HEK293 (cell line): ENCODE results near the gene CCDC63.
A peak's percentile ranks its signal among the peaks of the same experiment; 100 is the strongest.

Source experiments
- CTCF ChIP-seq: fragments of 450-650 bp; formaldehyde crosslinking; IDR thresholded peaks from 2 replicates; pipeline ENCODE4 v1.5.1; 2016; ENCODE audit warnings: missing biosample characterization, missing genetic modification characterization
- EGR2 ChIP-seq: fragments of 450-650 bp; formaldehyde crosslinking; IDR thresholded peaks from 2 replicates; pipeline ENCODE4 v1.5.1; 2016; ENCODE audit warnings: low read depth, missing biosample characterization, missing genetic modification characterization
- GLIS1 ChIP-seq: fragments of 450-650 bp; formaldehyde crosslinking; IDR thresholded peaks from 2 replicates; pipeline ENCODE4 v1.5.1; 2016; ENCODE audit warnings: missing biosample characterization, missing genetic modification characterization
- IKZF3 ChIP-seq: fragments of 450-650 bp; IDR thresholded peaks from 2 replicates; pipeline ENCODE4 v1.5.0; 2018; ENCODE audit warnings: missing biosample characterization, mild to moderate bottlenecking, missing genetic modification characterization, moderate library complexity
- KLF7 ChIP-seq: fragments of 450-650 bp; formaldehyde crosslinking; IDR thresholded peaks from 2 replicates; pipeline ENCODE4 v1.5.1; 2016; ENCODE audit warnings: missing biosample characterization, missing genetic modification characterization, borderline replicate concordance
- SCRT2 ChIP-seq: fragments of 450-650 bp; formaldehyde crosslinking; IDR thresholded peaks from 2 replicates; pipeline ENCODE4 v1.5.1; 2016; ENCODE audit warnings: missing biosample characterization, missing genetic modification characterization
- SP2 ChIP-seq: fragments of 450-650 bp; formaldehyde crosslinking; IDR thresholded peaks from 2 replicates; pipeline ENCODE4 v1.5.1; 2016; ENCODE audit warnings: missing biosample characterization, missing genetic modification characterization
- ZFP3 ChIP-seq: fragments of 450-650 bp; formaldehyde crosslinking; IDR thresholded peaks from 2 replicates; pipeline ENCODE4 v1.5.1; 2016; ENCODE audit warnings: low read depth, missing biosample characterization, missing genetic modification characterization
- ZNF155 ChIP-seq: fragments of 450-650 bp; formaldehyde crosslinking; IDR thresholded peaks from 2 replicates; pipeline ENCODE4 v1.5.1; 2016; ENCODE audit warnings: missing biosample characterization, missing genetic modification characterization
- ZNF184 ChIP-seq: fragments of 450-650 bp; IDR thresholded peaks from 2 replicates; pipeline ENCODE4 v1.5.1; 2018; ENCODE audit warnings: missing biosample characterization, mild to moderate bottlenecking, missing genetic modification characterization
- ZNF280D ChIP-seq: fragments of 450-650 bp; formaldehyde crosslinking; IDR thresholded peaks from 2 replicates; pipeline ENCODE4 v1.5.1; 2016; ENCODE audit warnings: missing biosample characterization, missing genetic modification characterization
- ZNF341 ChIP-seq: fragments of 450-650 bp; formaldehyde crosslinking; IDR thresholded peaks from 2 replicates; pipeline ENCODE4; 2016; ENCODE audit warnings: low read depth, missing biosample characterization, missing genetic modification characterization
- ZNF354C ChIP-seq: fragments of 450-650 bp; formaldehyde crosslinking; IDR thresholded peaks from 2 replicates; pipeline ENCODE4 v1.5.1; 2016; ENCODE audit warnings: missing biosample characterization, missing genetic modification characterization, low read depth, borderline replicate concordance
- ZNF530 ChIP-seq: fragments of 450-650 bp; formaldehyde crosslinking; IDR thresholded peaks from 2 replicates; pipeline ENCODE4 v1.5.1; 2016; ENCODE audit warnings: low read depth, missing biosample characterization, missing genetic modification characterization
- ZNF555 ChIP-seq: fragments of 450-650 bp; formaldehyde crosslinking; conservative IDR thresholded peaks from 2 replicates; pipeline ENCODE4 v1.5.1; 2017; ENCODE audit warnings: missing biosample characterization, mild to moderate bottlenecking, missing genetic modification characterization, inconsistent platforms
- ZNF561 ChIP-seq: fragments of 450-650 bp; IDR thresholded peaks from 2 replicates; pipeline ENCODE4 v1.5.1; 2018; ENCODE audit warnings: missing biosample characterization, missing genetic modification characterization, borderline replicate concordance
- ZNF585B ChIP-seq: fragments of 450-650 bp; formaldehyde crosslinking; IDR thresholded peaks from 2 replicates; pipeline ENCODE4 v1.5.1; 2016; ENCODE audit warnings: missing biosample characterization, missing genetic modification characterization
- ZNF621 ChIP-seq: fragments of 450-650 bp; formaldehyde crosslinking; IDR thresholded peaks from 2 replicates; pipeline ENCODE4 v1.5.1; 2017; ENCODE audit warnings: missing biosample characterization, missing genetic modification characterization
- ZNF664 ChIP-seq: fragments of 450-650 bp; formaldehyde crosslinking; IDR thresholded peaks from 2 replicates; pipeline ENCODE4 v1.5.1; 2016; ENCODE audit warnings: missing biosample characterization, missing genetic modification characterization
- ZNF677 ChIP-seq: fragments of 450-650 bp; IDR thresholded peaks from 2 replicates; pipeline ENCODE4 v1.5.0; 2018; ENCODE audit warnings: missing biosample characterization, mild to moderate bottlenecking, missing genetic modification characterization, moderate library complexity
- ZNF692 ChIP-seq: fragments of 450-650 bp; formaldehyde crosslinking; IDR thresholded peaks from 2 replicates; pipeline ENCODE4 v1.5.1; 2016; ENCODE audit warnings: missing biosample characterization, missing genetic modification characterization
- ZNF701 ChIP-seq: fragments of 450-650 bp; formaldehyde crosslinking; IDR thresholded peaks from 2 replicates; pipeline ENCODE4 v1.5.1; 2016; ENCODE audit warnings: missing biosample characterization, missing genetic modification characterization
- ZNF777 ChIP-seq: fragments of 450-650 bp; formaldehyde crosslinking; IDR thresholded peaks from 2 replicates; pipeline ENCODE4 v1.5.1; 2017; ENCODE audit warnings: missing biosample characterization, missing genetic modification characterization, borderline replicate concordance
- ZNF843 ChIP-seq: fragments of 450-650 bp; formaldehyde crosslinking; IDR thresholded peaks from 2 replicates; pipeline ENCODE4 v1.5.1; 2016; ENCODE audit warnings: missing biosample characterization, missing genetic modification characterization
- ZSCAN30 ChIP-seq: fragments of 450-650 bp; IDR thresholded peaks from 2 replicates; pipeline ENCODE4 v1.5.1; 2018; ENCODE audit warnings: missing biosample characterization, mild to moderate bottlenecking, missing genetic modification characterization, moderate library complexity
- TF ChIP-seq, protein P1 (sequence below): sonication (generic); formaldehyde crosslinking; IDR thresholded peaks from 2 replicates; pipeline ENCODE4 v1.8.1; 2022; ENCODE audit warnings: mild to moderate bottlenecking, moderate library complexity, missing genetic modification reagents
- TF ChIP-seq, protein P2 (sequence below): fragments of 450-650 bp; formaldehyde crosslinking; IDR thresholded peaks from 2 replicates; pipeline ENCODE4 v1.5.1; 2016; ENCODE audit warnings: missing biosample characterization, missing genetic modification characterization
- TF ChIP-seq, protein P3 (sequence below): fragments of 450-650 bp; formaldehyde crosslinking; conservative IDR thresholded peaks from 2 replicates; pipeline ENCODE4 v1.5.1; 2016; ENCODE audit warnings: low read depth, missing biosample characterization, missing genetic modification characterization

The CCDC63 gene

GRCh38 chr12:110826592-110827200 is 20.1 kb upstream of the CCDC63 start (continued):
- no peak; the same call in 1 of the 2 replicates for TF ChIP-seq ZNF561
- TF ChIP-seq ZNF843, result 0 out of 2 replicates have a peak, but pooled peaks have one; percentile 21
- TF ChIP-seq ZNF701 (tag by site-specific recombination), result no peak
- no peak for TF ChIP-seq ZNF354C (tag by site-specific recombination)
- no peak for TF ChIP-seq ZNF777 (tag by site-specific recombination)
- TF ChIP-seq GLIS1 (tag by site-specific recombination), result peak; percentile 59
- TF ChIP-seq SCRT2 (tag by site-specific recombination), result peak; percentile 63
- peak; percentile 76; the same call in 1 of the 2 replicates for TF ChIP-seq ZSCAN30 (tag by site-specific recombination)
- 0 out of 2 replicates have a peak, but pooled peaks have one; percentile 4 for TF ChIP-seq EGR2 (tag by site-specific recombination)
- TF ChIP-seq ZNF280D (tag by site-specific recombination), result no peak
- no peak for TF ChIP-seq ZNF677 (tag by site-specific recombination)
- TF ChIP-seq, protein P1, sequence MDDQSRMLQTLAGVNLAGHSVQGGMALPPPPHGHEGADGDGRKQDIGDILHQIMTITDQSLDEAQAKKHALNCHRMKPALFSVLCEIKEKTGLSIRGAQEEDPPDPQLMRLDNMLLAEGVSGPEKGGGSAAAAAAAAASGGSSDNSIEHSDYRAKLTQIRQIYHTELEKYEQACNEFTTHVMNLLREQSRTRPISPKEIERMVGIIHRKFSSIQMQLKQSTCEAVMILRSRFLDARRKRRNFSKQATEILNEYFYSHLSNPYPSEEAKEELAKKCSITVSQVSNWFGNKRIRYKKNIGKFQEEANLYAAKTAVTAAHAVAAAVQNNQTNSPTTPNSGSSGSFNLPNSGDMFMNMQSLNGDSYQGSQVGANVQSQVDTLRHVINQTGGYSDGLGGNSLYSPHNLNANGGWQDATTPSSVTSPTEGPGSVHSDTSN (CRISPR knock-in tag), result no peak
- TF ChIP-seq ZNF585B (tag by site-specific recombination), result no peak
- peak; percentile 57 for TF ChIP-seq ZNF341
- no peak; the same call in 1 of the 2 replicates for TF ChIP-seq IKZF3 (tag by site-specific recombination)
- TF ChIP-seq ZNF621 (tag by site-specific recombination), result no peak
- TF ChIP-seq ZNF555 (tag by site-specific recombination), result no peak
- TF ChIP-seq, protein P2, sequence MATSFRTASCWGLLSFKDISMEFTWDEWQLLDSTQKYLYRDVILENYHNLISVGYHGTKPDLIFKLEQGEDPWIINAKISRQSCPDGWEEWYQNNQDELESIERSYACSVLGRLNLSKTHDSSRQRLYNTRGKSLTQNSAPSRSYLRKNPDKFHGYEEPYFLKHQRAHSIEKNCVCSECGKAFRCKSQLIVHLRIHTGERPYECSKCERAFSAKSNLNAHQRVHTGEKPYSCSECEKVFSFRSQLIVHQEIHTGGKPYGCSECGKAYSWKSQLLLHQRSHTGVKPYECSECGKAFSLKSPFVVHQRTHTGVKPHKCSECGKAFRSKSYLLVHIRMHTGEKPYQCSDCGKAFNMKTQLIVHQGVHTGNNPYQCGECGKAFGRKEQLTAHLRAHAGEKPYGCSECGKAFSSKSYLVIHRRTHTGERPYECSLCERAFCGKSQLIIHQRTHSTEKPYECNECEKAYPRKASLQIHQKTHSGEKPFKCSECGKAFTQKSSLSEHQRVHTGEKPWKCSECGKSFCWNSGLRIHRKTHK (tag by site-specific recombination), result no peak
- TF ChIP-seq ZNF184, result no peak
- TF ChIP-seq ZNF664 (tag by site-specific recombination), result no peak
- TF ChIP-seq ZNF692 (tag by site-specific recombination), result 0 out of 2 replicates have a peak, but pooled peaks have one; percentile 45
- peak; percentile 96 for TF ChIP-seq CTCF (tag by site-specific recombination)
- TF ChIP-seq, protein P3, sequence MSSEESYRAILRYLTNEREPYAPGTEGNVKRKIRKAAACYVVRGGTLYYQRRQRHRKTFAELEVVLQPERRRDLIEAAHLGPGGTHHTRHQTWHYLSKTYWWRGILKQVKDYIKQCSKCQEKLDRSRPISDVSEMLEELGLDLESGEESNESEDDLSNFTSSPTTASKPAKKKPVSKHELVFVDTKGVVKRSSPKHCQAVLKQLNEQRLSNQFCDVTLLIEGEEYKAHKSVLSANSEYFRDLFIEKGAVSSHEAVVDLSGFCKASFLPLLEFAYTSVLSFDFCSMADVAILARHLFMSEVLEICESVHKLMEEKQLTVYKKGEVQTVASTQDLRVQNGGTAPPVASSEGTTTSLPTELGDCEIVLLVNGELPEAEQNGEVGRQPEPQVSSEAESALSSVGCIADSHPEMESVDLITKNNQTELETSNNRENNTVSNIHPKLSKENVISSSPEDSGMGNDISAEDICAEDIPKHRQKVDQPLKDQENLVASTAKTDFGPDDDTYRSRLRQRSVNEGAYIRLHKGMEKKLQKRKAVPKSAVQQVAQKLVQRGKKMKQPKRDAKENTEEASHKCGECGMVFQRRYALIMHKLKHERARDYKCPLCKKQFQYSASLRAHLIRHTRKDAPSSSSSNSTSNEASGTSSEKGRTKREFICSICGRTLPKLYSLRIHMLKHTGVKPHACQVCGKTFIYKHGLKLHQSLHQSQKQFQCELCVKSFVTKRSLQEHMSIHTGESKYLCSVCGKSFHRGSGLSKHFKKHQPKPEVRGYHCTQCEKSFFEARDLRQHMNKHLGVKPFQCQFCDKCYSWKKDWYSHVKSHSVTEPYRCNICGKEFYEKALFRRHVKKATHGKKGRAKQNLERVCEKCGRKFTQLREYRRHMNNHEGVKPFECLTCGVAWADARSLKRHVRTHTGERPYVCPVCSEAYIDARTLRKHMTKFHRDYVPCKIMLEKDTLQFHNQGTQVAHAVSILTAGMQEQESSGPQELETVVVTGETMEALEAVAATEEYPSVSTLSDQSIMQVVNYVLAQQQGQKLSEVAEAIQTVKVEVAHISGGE, result 0 out of 2 replicates have a peak, but pooled peaks have one; percentile 12
- TF ChIP-seq ZFP3 (tag by site-specific recombination), result no peak
- no peak for TF ChIP-seq ZNF155 (tag by site-specific recombination)
- TF ChIP-seq KLF7 (tag by site-specific recombination), result no peak
- no peak for TF ChIP-seq ZNF530 (tag by site-specific recombination)
- no peak for TF ChIP-seq SP2 (tag by site-specific recombination)
